MG63 (cell line): ENCODE data around the gene KIF17. TPM values are rescaled to one million over a fixed set of nuclear protein-coding genes. Genes with fewer than 3 reads are reported as not detected.
A peak's percentile ranks its signal among the peaks of the same experiment; 100 is the strongest.

Source experiments
- DNase-seq: peaks from one replicate; pipeline ENCODE4 v3.0.0-alpha.2; 2020
- H3K27me3 ChIP-seq: fragments of 250-450 bp; sonication (Bioruptor Pico); 2 replicates; pipeline ENCODE4 v1.5.1; 2020; ENCODE audit warnings: mild to moderate bottlenecking, moderate library complexity
- H3K36me3 ChIP-seq: fragments of 250-450 bp; sonication (Bioruptor Pico); 2 replicates; pipeline ENCODE4 v1.5.1; 2020; ENCODE audit warnings: mild to moderate bottlenecking, moderate library complexity
- H3K4me3 ChIP-seq: fragments of 250-450 bp; sonication (Bioruptor Pico); 2 replicates; pipeline ENCODE4 v1.5.1; 2020; ENCODE audit warnings: mild to moderate bottlenecking, moderate library complexity
- H3K9me3 ChIP-seq: fragments of 250-450 bp; sonication (Bioruptor Pico); 2 replicates; pipeline ENCODE4 v1.5.1; 2020; ENCODE audit warnings: mild to moderate bottlenecking, moderate library complexity
- total RNA-seq: library from RNA; depleted of rRNA; stranded (reverse); fragments of >200 nt; shearing (Covaris generic); gene quantifications from 2 replicates; pipeline ENCODE4 v1.2.3, GENCODE V29; 2014; ENCODE audit warnings: low replicate concordance

The KIF17 gene
- total RNA-seq, 1 experiment from 2014 or later: 0.03 TPM

DNA sequence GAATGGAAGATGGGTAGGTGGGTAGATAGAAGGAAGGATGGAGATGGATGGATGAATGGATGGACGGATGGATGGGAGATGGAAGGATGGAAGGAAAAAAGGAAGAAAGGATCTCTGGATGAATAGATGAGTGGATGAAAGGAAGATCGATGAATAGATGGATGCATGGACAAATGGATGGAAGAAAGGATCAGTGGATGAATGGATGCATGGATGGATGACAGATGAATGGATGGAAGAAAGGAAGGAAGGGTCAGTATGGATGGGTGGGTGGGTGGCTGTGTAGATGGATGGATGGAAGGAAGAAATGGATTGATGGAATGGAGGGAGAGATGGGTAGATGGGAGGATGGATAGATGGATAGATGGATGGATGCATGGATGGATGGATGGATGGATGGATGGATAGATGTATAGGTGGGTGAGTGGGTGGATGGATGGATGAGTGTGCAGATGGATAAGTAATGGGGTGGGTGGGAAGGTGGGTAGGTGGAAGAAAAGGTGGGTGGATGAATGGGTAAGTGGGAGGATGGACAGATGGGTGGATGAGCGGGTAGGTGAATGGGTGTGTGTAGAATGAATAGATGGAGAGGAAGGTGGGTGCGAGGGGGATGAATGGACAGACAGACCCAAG, 14.6 kb downstream of the KIF17 start:
- Histone ChIP-seq H3K27me3 (no peaks in the 10 kb centered on the region), H3K4me3 (no peak overlapping the region), H3K36me3 (no peaks in the 10 kb centered on the region), H3K9me3 (no peaks in the 10 kb centered on the region)
- no peak for DNase-seq

DNA sequence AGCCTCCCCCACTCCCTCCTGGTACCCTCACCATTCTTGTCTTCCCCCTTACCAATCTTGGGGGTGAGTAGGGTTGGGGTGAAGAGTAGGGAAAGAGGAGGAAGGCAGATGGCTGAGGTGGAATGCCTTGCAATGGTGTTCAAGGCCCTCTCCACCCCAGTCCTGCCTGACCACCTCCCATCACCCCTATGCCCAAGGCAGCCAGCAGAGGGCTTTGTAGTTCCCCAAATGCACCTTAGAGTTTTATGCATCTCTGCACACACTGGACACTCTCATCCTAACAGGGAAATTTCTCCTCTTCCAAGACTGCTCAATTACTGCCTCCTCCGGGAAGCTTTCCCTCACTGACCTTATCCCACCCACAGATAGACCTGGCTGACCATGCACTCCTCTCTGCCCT, 15.4 kb downstream of the KIF17 start:
- no peaks in the 10 kb centered on the region for H3K36me3 ChIP-seq
- no peaks in the 10 kb centered on the region for H3K27me3 ChIP-seq
- no peak overlapping the region for H3K4me3 ChIP-seq
- H3K9me3 ChIP-seq: no peaks in the 10 kb centered on the region
- no peak for DNase-seq

DNA sequence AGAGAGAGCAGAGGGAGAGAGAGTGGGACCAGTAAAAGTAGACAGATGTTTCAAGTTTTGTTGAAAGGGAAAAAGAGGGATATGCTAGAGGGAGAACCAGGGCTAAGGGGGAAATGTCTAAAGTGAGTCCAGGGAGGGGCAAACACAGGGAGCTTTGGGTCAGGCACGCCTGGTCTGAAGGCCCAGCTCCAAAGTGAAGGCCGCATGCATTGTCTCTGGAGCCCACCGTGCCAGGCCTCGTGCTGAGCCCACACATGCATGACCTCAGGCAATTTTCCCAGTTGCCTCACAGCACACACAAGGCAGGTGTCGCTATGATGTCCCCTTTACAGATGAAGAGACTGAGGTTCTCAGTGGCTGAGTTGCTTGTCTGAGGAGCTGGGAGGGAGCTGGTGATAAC, 16.0 kb downstream of the KIF17 start:
- Histone ChIP-seq H3K9me3 (no peaks in the 10 kb centered on the region), H3K4me3 (no peak overlapping the region)
- no peak for DNase-seq

GRCh38 chr1:20701446-20701845, 16.4 kb downstream of the KIF17 start:
- DNase-seq: no peak
- Histone ChIP-seq H3K9me3 (no peaks in the 10 kb centered on the region), H3K36me3 (no peaks in the 10 kb centered on the region), H3K4me3 (no peak overlapping the region), H3K27me3 (no peaks in the 10 kb centered on the region)

More for the DNA sequence above, 16.0 kb downstream of the KIF17 start:
- Histone ChIP-seq H3K27me3 (no peaks in the 10 kb centered on the region), H3K36me3 (no peaks in the 10 kb centered on the region)

GRCh38 chr1:20700636-20701215, 17.1 kb downstream of the KIF17 start:
- no peaks in the 10 kb centered on the region for H3K36me3 ChIP-seq
- H3K27me3 ChIP-seq: no peaks in the 10 kb centered on the region
- DNase-seq: no peak
- no peak overlapping the region for H3K4me3 ChIP-seq
- no peaks in the 10 kb centered on the region for H3K9me3 ChIP-seq

GRCh38 chr1:20699558-20699957, 18.2 kb downstream of the KIF17 start:
- Histone ChIP-seq H3K9me3 (no peaks in the 10 kb centered on the region), H3K27me3 (no peaks in the 10 kb centered on the region), H3K36me3 (no peaks in the 10 kb centered on the region), H3K4me3 (no peak overlapping the region)
- no peak for DNase-seq

DNA sequence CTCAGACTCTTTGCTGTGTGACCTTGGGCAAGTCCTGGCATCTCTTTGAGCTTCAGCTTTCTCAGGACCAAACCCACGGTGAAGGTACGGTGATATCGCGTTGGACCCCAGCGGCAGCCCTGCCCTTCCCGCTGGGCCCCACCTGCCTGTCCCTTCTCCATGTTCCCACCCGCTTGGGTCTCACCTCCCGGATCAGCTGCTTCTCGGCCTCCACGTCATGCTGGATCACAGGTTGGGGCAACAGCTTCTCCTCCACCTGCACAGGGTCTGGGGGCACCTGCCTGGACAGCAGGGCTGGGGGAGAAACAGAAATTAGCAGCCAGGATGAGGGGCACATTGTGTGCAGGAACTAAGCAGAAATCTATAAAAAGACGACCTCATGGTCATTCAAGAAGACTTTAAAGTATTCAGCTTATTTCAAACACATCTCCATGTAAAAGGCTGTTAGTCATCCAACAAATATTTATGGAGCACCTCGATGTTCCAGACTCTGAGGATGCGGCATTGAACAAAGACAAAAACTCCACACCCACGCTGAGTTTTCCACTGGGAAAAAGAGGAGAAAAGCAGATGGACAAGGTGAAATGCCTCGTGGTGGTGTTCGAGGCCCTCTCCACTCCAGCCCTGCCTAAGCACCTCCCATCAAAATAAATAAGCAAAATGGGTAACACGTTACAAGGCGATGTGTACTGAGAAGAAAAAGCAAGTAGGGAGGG, 19.5 kb downstream of the KIF17 start:
- Histone ChIP-seq H3K9me3 (no peaks in the 10 kb centered on the region), H3K4me3 (no peak overlapping the region), H3K36me3 (no peaks in the 10 kb centered on the region), H3K27me3 (no peaks in the 10 kb centered on the region)
- DNase-seq: no peak

DNA sequence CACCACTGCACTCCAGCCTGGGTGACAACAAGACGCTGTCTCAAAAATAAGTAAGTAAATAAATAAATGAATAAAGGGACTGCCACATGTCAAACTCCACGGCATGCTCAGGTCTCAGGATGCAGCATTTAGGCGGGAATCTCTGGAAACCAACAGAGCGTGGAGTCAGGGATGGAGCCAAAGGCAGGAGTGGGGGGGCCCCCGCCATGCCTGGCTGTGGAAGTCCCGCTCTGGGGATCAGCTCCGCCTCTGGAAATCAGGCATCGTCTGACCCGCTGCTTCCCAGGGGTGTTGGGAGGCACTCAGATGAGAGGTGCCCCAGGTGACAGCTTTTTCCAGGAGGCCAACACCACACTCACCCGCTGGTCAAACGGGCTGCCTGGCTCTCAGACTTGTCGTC, 20.2 kb downstream of the KIF17 start:
- H3K4me3 ChIP-seq: no peak overlapping the region
- H3K36me3 ChIP-seq: no peaks in the 10 kb centered on the region
- DNase-seq: no peak
- H3K27me3 ChIP-seq: no peaks in the 10 kb centered on the region
- H3K9me3 ChIP-seq: no peaks in the 10 kb centered on the region

DNA sequence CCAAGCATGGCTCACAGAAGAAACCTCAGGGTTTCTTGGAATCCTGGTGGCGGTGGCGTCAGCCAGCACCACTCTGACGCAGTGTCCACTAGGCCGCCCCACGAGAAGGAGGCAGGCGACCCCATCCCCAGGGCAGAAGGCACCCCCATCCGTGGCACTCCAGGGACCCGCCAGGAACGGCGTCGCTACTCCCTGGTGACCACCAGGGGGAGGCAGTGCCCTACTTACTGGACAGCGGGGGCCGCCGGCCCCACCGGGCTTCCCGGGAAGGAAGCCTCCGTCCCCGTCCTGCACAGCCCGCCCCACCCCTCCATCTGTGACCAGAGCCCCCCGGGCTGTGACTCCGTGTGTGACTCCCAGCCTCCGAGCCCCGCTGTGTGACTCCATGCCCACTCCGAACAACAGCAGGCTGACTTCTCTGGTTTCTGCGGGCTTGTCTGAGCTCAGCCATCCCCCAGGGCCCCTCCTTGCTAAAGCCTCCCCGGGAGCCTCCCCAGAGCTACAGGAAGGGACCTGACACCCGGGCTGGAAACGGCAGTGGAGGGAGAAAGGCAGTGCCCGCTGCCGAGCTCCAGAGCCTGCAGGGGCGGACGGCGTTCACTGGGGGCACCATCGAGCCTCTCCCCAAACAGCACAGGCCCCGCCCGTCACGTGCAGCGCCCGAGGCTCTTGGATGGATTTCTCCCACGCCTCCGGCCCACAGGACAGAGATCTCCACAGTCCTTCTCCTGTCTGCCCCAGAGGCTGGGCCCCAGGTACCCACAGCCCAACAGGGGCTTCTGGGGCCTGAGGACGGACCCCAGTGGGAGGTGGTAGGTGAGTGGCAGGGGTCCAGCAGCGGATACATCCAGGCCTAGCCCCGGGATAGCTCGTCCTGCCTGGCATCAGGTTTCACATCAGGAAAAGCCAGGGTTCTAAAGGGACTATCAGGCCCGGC, 21.1 kb downstream of the KIF17 start:
- no peaks in the 10 kb centered on the region for H3K27me3 ChIP-seq
- peak; percentile 92 for DNase-seq
- H3K9me3 ChIP-seq: no peaks in the 10 kb centered on the region
- peak overlapping the region; percentile 50 for H3K4me3 ChIP-seq
- no peaks in the 10 kb centered on the region for H3K36me3 ChIP-seq

DNA sequence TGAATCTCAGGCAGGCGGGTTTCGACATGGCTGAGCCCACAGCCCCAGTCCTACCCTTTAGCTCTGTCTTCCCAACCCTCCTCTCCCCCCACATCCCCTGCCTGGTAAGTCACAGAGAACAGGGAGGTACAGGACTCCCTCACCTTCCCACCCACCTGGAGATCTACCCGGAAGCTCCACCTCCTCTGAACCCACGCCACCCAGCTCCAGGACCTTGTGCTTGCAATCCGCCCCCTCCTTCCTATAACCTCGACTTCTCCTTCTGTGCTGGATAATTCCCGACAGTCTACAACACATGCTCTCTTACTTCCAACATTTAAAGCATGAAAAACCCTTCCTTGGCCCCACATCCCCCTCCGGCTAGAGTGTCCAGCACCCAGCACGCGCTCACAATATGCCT, 22.3 kb downstream of the KIF17 start:
- DNase-seq: no peak
- Histone ChIP-seq H3K27me3 (no peaks in the 10 kb centered on the region), H3K36me3 (no peaks in the 10 kb centered on the region), H3K9me3 (no peaks in the 10 kb centered on the region), H3K4me3 (no peak overlapping the region)

DNA sequence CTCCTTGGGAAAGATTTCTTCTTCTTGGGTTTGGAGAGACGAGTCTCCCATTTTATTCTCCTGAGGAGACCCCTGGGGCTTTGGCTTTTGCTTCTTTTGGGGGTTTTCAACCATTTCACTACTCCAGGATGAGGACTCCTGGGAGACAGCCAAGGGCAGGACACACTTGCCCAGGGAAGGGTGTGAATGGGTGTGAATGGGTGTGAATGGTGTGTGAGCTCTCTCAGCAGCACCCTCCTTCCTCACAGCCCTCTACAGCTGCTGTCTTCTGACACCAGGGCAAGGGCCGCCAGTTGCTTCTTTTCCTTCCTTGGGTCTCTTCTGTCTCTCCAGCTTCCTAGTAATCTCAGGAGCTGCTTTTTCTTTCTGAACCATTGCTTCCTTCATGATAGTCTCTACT, 24.2 kb downstream of the KIF17 start:
- no peak for DNase-seq
- Histone ChIP-seq H3K4me3 (no peak overlapping the region), H3K9me3 (no peaks in the 10 kb centered on the region), H3K27me3 (no peaks in the 10 kb centered on the region), H3K36me3 (no peaks in the 10 kb centered on the region)

- DNase-seq: no peak
- no peaks in the 10 kb centered on the region for H3K27me3 ChIP-seq
- no peaks in the 10 kb centered on the region for H3K9me3 ChIP-seq
- H3K36me3 ChIP-seq: no peaks in the 10 kb centered on the region
- H3K4me3 ChIP-seq: no peak overlapping the region
Observed at GRCh38 chr1:20691872-20692271, 25.9 kb downstream of the KIF17 start.

DNA sequence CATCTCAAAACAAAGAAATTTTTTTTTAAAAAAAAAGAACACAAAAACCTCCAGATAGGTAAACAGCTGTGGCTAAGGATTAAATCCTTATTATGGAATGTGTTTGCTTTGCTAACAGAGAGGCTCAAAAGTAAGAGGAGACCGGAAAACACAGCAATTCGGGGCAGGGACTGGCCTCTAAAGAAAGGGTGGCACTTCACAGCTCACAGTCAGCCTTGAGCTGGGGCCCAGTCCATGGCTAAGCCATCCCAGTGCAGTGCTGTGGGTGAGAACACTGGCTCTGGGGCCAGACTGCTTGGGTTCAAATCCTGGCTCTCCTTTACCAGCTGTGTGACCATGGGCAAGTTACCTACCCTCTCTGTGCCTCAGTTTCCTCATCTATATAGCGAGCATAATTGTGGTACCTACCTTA, 28.2 kb downstream of the KIF17 start:
- Histone ChIP-seq H3K9me3 (no peaks in the 10 kb centered on the region), H3K27me3 (no peaks in the 10 kb centered on the region), H3K4me3 (no peak overlapping the region), H3K36me3 (no peaks in the 10 kb centered on the region)
- DNase-seq: no peak

DNA sequence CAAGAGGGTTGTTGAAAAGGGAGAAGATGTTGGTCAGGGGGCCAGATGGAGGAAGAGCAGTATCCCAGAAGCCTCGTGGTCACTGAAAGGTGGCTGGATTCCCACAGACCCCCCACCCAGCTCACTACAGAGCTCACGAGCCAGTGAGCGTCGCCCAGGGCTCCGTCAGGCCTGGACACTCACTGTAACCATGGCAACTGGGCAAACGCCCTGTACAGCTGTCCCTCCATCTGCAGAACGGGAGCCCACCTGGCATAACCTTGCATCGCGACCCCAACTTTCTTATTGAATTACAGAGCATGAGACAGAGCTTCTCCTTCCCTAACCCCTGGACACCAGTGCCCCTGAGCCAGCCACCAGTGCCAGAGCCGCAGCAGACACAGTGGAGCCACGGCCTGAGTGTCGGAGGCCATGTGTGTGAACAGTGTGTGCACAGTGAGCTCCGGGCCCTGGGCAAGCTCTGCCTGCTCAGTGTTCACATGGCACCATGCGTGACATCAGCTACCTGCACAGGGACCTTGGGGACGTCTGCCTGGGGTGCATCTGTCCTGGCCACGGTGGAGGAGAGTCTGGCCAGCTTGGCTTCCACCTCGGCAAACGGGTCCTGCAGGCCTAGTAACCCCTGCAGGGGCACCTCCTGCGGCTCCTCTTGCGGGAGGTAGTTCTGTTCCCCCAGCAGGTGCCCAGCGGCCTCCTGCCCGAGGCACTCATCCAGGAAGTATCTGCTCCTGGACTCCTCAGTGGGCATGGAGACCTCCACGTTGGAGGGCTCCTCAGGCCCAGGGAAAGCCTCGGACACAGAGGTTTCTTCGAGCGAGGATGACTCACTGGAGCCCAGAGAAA, 30.7 kb downstream of the KIF17 start:
- no peak for DNase-seq
- Histone ChIP-seq H3K36me3 (no peaks in the 10 kb centered on the region), H3K9me3 (no peaks in the 10 kb centered on the region), H3K27me3 (no peaks in the 10 kb centered on the region), H3K4me3 (no peak overlapping the region)

DNA sequence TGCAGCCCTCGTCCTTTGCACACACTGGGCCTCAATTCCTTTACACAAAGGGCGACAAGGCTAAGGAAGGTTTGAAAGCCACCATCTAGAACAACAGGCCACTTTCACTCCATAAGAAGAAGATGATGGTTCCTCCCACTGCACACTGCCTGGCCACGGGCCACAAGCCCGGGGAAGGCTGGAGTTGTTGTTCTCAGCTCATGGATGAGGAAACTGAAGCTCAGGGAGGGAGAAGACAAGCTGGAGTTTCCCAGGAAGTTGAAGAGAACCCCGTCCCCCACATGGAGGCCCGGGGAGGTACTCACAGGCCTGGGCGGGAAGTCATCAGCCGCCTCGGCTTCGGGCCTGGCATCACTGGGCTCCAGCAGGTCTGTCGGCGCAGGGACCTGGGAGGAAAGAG, 32.1 kb downstream of the KIF17 start:
- no peak for DNase-seq
- H3K27me3 ChIP-seq: no peaks in the 10 kb centered on the region

GRCh38 chr1:20685099-20685662, 32.6 kb downstream of the KIF17 start:
- DNase-seq: no peak
- no peak overlapping the region for H3K4me3 ChIP-seq
- H3K9me3 ChIP-seq: no peaks in the 10 kb centered on the region
- no peaks in the 10 kb centered on the region for H3K36me3 ChIP-seq
- no peaks in the 10 kb centered on the region for H3K27me3 ChIP-seq

More for the DNA sequence above, 32.1 kb downstream of the KIF17 start:
- H3K4me3 ChIP-seq: no peak overlapping the region
- H3K36me3 ChIP-seq: no peaks in the 10 kb centered on the region
- H3K9me3 ChIP-seq: no peaks in the 10 kb centered on the region
